Measurements from ENCODE around the gene NRIP2. TPM values are rescaled to one million over a fixed set of nuclear protein-coding genes. Genes with fewer than 3 reads are reported as not detected.

Gene NRIP2
- total RNA-seq, 1 experiment from 2014 or later, result 0.15 TPM

DNA sequence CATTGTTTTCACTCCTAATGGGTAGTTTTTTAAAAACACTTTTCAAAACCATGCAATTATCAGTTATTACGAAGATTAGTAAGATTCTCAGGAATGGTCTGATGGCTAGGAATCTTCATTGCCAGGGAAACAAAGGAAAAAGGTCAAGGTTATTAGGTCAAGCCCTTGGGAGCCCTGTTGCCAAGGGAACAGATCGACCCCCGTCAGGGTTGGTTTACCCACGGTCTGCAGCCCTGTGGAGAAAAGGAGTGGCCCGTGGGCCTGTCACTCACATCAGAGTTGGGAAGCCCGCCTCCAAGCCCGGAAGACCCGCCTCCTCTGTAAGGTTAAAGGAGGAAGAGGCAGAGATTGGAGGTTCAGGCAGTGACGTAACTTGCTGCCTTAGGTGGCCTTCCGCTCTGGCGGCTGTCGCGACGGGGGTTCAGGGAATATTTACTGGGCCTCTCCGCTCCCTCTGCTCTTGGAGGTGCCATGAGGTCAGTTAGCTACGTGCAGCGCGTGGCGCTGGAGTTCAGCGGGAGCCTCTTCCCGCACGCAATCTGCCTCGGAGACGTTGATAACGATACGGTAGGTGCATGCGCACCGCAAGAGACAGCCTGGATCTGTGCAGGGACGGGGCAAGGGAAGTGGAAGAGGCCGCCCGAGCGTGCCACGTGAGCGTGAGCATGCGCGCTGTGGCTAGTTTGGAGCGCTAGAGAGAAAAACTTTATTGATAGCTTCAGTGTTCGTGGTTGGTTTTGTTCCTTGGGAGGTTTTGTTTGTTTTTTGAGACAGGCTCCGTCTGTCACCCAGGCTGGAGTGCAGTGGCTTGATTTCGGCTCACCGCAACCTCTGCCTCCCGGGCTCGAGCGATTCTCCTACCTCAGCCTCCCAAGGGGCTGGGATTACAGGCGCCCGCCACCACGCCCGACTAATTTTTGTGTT, 22.3 kb downstream of the NRIP2 start, which contains the start of gene ITFG2:
Gene ITFG2, plus strand, starts transcription at position 379 of the 924 bp plus-strand sequence. Its CDS starts 93 bp downstream, at position 472.
- no peak within 1 kb of the TSS for H3K56ac ChIP-seq (ENCODE audit: insufficient read length, low read depth, low read length)
- H3K9me3 Mint-ChIP-seq, result no peaks in the 10 kb centered on the region; a peak in 1 of 5 replicates
- H4K5ac ChIP-seq (ENCODE audit: insufficient read length, low read depth, low read length), result peak within 1 kb of the TSS; percentile 59
- H4K91ac ChIP-seq (ENCODE audit: insufficient read length, low read depth, low read length), result no peak within 1 kb of the TSS
- no peaks in the 10 kb centered on the region for H3K27me3 ChIP-seq (ENCODE audit: insufficient read depth, low read length)
- peak within 1 kb of the TSS; percentile 95 to 100 for H3K4me3 Mint-ChIP-seq
- H3K27ac ChIP-seq (ENCODE audit: insufficient read length, low read depth, low read length), result peak within 1 kb of the TSS; percentile 68
- H3K79me2 ChIP-seq (ENCODE audit: insufficient read depth, low read length), result no peaks in the 10 kb centered on the region
- peak within 1 kb of the TSS; percentile 85 for H3K9ac ChIP-seq (ENCODE audit: extremely low read depth, insufficient read length, low read length)
- H2BK20ac ChIP-seq (ENCODE audit: low read depth, low read length, poor library complexity, severe bottlenecking), result no peak within 1 kb of the TSS
- H3K4me2 ChIP-seq (ENCODE audit: insufficient read depth, insufficient read length, low read length), result peak within 1 kb of the TSS; percentile 36
- no peaks in the 10 kb centered on the region for H3K79me1 ChIP-seq (ENCODE audit: insufficient read depth, low read depth, low read length, poor library complexity, severe bottlenecking)
- peak within 1 kb of the TSS; percentile 85 for H3K18ac ChIP-seq (ENCODE audit: insufficient read length, low read depth, low read length)
- H3K36me3 Mint-ChIP-seq (ENCODE audit: insufficient read depth in 1 of 3, low read depth in 3 of 3), result peaks cover 7 to 20% (median 10%) of the 10 kb centered on the region in 3 experiments; a peak in 6 of 7 replicates
- no CpG with 5 or more reads among the region's 48 CpGs for WGBS (ENCODE audit: extremely low coverage, insufficient read length, low lambda C conversion rate)
- peak within 1 kb of the TSS; percentile 65 for H2BK5ac ChIP-seq (ENCODE audit: insufficient read length, low read length)
- TF ChIP-seq, protein P1, sequence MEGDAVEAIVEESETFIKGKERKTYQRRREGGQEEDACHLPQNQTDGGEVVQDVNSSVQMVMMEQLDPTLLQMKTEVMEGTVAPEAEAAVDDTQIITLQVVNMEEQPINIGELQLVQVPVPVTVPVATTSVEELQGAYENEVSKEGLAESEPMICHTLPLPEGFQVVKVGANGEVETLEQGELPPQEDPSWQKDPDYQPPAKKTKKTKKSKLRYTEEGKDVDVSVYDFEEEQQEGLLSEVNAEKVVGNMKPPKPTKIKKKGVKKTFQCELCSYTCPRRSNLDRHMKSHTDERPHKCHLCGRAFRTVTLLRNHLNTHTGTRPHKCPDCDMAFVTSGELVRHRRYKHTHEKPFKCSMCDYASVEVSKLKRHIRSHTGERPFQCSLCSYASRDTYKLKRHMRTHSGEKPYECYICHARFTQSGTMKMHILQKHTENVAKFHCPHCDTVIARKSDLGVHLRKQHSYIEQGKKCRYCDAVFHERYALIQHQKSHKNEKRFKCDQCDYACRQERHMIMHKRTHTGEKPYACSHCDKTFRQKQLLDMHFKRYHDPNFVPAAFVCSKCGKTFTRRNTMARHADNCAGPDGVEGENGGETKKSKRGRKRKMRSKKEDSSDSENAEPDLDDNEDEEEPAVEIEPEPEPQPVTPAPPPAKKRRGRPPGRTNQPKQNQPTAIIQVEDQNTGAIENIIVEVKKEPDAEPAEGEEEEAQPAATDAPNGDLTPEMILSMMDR (conservative IDR thresholded peaks at IDR 0.05), result no peak
- H3K23ac ChIP-seq (ENCODE audit: insufficient read length, low read depth, low read length), result no peak within 1 kb of the TSS
- H3K14ac ChIP-seq (ENCODE audit: insufficient read depth, low read length), result peak within 1 kb of the TSS; percentile 90
- H4K8ac ChIP-seq (replicated peaks; ENCODE audit: insufficient read length, low read depth, low read length), result no peak within 1 kb of the TSS
- H2BK15ac ChIP-seq (ENCODE audit: low read depth, low read length), result no peak within 1 kb of the TSS
- H2BK12ac ChIP-seq (ENCODE audit: insufficient read length, low read depth, low read length), result no peak within 1 kb of the TSS
- no peaks in the 10 kb centered on the region; the same call in 1 of the 2 replicates for H3K27me3 Mint-ChIP-seq (ENCODE audit: low read depth)
- no peaks in the 10 kb centered on the region for H3K4me1 ChIP-seq (ENCODE audit: insufficient read depth, low read length)
- no peak within 1 kb of the TSS for H3K4ac ChIP-seq (ENCODE audit: low read depth, low read length)
- peaks cover 13 to 14% of the 10 kb centered on the region in 2 experiments for H3K4me1 Mint-ChIP-seq
- peak; percentile 100 for DNase-seq
- no peak within 1 kb of the TSS for H3T11ph ChIP-seq (ENCODE audit: low read length)
- H3K9me3 ChIP-seq (ENCODE audit: control insufficient read depth, low read depth, low read length), result no peaks in the 10 kb centered on the region
- H3K27ac Mint-ChIP-seq, result peak within 1 kb of the TSS; percentile 100
- H3K23me2 ChIP-seq (ENCODE audit: insufficient read length, low read depth, low read length, poor library complexity, severe bottlenecking), result no peaks in the 10 kb centered on the region
- no peaks in the 10 kb centered on the region for H4K20me1 ChIP-seq (ENCODE audit: control insufficient read depth, insufficient read depth, insufficient read length)
- H2AK5ac ChIP-seq (ENCODE audit: insufficient read length, low read length), result no peak within 1 kb of the TSS
- H2BK120ac ChIP-seq (ENCODE audit: low read depth, low read length, poor library complexity, severe bottlenecking), result no peak within 1 kb of the TSS
- H2AFZ ChIP-seq (ENCODE audit: low read length), result no peak within 1 kb of the TSS

Measured in H9 (cell line).